Measurements from ENCODE around the gene GBP6. TPM values are rescaled to one million over a fixed set of nuclear protein-coding genes. Genes with fewer than 3 reads are reported as not detected.
"Not testable (repeated sequence)": the region's sequence is repeated elsewhere in the genome, so short reads cannot be mapped to it uniquely, and the experiment has no call there.

The GBP6 gene, protein sequence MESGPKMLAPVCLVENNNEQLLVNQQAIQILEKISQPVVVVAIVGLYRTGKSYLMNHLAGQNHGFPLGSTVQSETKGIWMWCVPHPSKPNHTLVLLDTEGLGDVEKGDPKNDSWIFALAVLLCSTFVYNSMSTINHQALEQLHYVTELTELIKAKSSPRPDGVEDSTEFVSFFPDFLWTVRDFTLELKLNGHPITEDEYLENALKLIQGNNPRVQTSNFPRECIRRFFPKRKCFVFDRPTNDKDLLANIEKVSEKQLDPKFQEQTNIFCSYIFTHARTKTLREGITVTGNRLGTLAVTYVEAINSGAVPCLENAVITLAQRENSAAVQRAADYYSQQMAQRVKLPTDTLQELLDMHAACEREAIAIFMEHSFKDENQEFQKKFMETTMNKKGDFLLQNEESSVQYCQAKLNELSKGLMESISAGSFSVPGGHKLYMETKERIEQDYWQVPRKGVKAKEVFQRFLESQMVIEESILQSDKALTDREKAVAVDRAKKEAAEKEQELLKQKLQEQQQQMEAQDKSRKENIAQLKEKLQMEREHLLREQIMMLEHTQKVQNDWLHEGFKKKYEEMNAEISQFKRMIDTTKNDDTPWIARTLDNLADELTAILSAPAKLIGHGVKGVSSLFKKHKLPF
- not detected in 2 replicates for total RNA-seq (2012; rRNA removed)

DNA sequence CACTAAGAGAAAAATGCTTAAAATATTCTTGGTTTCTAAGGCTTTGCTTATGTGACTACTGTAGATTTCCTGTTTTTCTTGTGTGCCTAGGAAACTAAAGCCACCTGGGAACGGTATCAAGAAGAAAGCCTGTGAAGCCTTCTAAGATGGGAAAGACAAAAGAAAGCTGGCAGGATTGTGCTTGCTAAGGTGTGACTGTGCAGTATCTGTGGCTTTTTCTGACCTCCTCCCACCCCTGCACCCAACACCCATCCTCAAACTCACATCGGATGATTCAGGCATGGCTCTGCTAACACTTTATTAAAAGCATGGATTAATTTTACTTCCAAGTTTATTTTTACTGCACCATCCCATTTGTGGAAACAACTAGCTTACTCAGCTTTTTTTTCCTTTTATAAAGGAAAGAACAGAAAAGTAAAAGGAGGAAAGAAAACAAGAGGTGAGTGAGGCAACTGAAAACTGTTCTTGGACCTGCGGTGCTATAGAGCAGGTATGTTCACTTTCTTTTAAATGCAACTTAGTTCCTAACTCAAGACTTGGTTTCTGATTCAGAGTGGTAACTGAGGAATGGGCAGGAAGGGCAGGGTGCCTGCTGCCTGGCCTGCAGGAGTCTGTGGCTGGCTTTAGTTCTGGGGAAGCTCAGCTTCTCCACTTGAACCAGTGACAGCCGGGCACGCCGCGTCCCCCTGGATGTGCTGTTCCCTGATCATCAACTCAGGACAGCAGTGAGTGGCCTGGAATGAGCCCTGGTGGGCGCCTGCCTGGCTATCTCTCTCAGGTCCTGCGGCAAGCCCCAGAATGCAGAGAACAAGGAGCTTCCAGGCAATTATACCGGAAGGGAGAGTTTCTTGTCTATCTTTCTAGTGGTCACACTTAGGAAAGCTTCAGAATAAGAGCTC is at the start of gene GBP6:
Gene GBP6 (plus strand): TSS at position 422 of the 899 bp plus-strand sequence. CDS start 4,493 bp downstream, outside the sequence.
- H3K36me3 ChIP-seq (ENCODE audit: insufficient read depth, low read length), result no peaks in the 10 kb centered on the region
- H3K4me3 ChIP-seq (ENCODE audit: low read length), result no peak within 1 kb of the TSS
- no peaks in the 10 kb centered on the region for H3K9me3 ChIP-seq (replicated peaks; ENCODE audit: low read length)
- H3K27me3 ChIP-seq (ENCODE audit: control insufficient read depth, insufficient read depth, low read length), result peaks cover 5% of the 10 kb centered on the region
- no peak within 1 kb of the TSS for H3K9ac ChIP-seq (ENCODE audit: low read depth, low read length)
- H3K4me2 ChIP-seq (ENCODE audit: low read length), result no peak within 1 kb of the TSS
- no peaks in the 10 kb centered on the region for H3K4me1 ChIP-seq (ENCODE audit: control insufficient read depth, insufficient read depth, low read length)

DNA sequence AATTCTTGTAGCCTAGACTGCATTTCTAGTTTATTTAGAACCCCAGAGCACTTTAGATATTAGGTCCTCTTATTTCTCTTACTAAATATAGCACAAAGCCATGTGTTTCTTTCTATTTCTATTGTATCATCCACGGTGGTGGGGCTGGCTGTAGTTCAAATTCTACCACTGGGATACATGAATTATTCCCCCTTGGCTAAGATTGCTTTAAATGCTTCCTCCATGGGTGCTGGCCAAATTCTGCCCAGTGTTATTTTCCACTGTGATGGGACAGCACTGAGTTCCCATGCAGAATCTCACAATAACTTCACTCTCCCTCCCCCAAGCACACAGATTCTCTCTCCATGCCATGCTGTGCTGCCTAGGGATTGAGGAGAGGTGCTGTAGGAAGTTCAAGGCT is 41.5 kb upstream of the GBP6 start:
- no peak overlapping the region for H3K4me3 ChIP-seq (ENCODE audit: low read length)
- H3K36me3 ChIP-seq (ENCODE audit: insufficient read depth, low read length), result no peaks in the 10 kb centered on the region
- H3K27me3 ChIP-seq (ENCODE audit: control insufficient read depth, insufficient read depth, low read length), result peaks cover 3% of the 10 kb centered on the region
- no peak overlapping the region for H3K4me2 ChIP-seq (ENCODE audit: low read length)
- no peaks in the 10 kb centered on the region for H3K9me3 ChIP-seq (replicated peaks; ENCODE audit: low read length)
- no peaks in the 10 kb centered on the region for H3K4me1 ChIP-seq (ENCODE audit: control insufficient read depth, insufficient read depth, low read length)
- H3K9ac ChIP-seq (ENCODE audit: low read depth, low read length), result no peak overlapping the region

DNA sequence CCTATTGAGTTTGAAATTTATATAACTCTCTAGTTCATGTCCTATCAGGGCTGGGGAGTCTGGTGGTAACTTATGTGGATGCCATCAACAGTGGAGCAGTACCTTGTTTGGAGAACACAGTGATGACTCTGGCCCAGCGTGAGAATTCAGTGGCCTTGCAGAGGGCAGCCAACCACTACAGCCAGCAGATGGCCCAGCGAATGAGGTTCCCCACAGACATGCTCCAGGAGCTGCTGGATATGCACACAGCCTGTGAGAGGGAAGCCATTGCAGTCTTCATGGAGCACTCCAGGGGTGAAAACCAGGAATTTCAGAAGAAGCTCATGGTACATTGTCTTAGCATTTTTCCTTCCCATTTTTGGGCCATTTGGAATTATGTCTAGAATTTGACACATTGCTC is 32.0 kb upstream of the GBP6 start:
- Histone ChIP-seq H3K4me2 (ENCODE audit: low read length) (no peak overlapping the region), H3K4me1 (ENCODE audit: control insufficient read depth, insufficient read depth, low read length) (no peaks in the 10 kb centered on the region), H3K9me3 (replicated peaks; ENCODE audit: low read length) (no peaks in the 10 kb centered on the region), H3K9ac (ENCODE audit: low read depth, low read length) (no peak overlapping the region), H3K36me3 (ENCODE audit: insufficient read depth, low read length) (no peaks in the 10 kb centered on the region), H3K4me3 (ENCODE audit: low read length) (no peak overlapping the region), H3K27me3 (ENCODE audit: control insufficient read depth, insufficient read depth, low read length) (no peaks in the 10 kb centered on the region)

DNA sequence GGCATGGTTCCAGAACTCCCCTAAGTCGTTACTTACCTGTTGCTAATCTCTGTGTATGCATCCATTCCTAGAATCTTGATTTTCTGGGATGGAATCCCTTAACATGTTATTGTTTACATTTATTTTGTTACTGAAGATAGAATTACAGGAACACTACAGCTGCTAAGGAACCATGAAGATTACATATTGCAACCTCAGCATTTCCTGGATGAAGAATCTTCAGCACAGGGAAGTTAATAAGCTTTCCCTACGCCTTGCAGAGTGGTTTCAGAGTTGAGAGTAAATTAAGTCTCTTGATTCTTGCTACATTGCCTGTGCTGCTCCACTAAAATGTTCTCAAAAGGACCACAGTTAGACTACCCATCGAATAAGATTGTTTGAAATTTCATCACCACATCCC is 31.4 kb upstream of the GBP6 start:
- Histone ChIP-seq H3K4me2 (ENCODE audit: low read length) (no peak overlapping the region), H3K4me1 (ENCODE audit: control insufficient read depth, insufficient read depth, low read length) (no peaks in the 10 kb centered on the region), H3K36me3 (ENCODE audit: insufficient read depth, low read length) (no peaks in the 10 kb centered on the region)

DNA sequence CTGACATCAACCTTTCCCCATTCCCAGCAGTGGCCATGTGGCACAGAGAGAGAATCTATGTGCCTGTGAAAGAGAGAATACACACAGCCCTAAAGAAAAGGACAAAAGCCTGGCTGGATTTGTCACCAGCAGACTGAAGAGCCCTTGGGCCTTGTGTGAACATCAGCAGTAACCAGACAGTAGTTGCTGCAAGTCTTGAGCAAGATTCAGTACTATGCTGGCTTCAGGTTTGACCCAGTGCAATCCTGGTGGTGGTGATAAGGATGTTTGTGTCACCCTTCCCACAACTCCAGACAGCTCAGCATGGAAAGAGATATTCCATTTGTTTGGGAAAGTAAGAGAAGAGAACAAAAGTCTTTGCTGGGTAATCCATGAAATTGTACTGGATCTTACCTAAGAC is 28.4 kb upstream of the GBP6 start:
- no peaks in the 10 kb centered on the region for H3K9me3 ChIP-seq (replicated peaks; ENCODE audit: low read length)
- H3K4me3 ChIP-seq (ENCODE audit: low read length), result no peak overlapping the region

More for the DNA sequence above, 31.4 kb upstream of the GBP6 start:
- Histone ChIP-seq H3K9me3 (replicated peaks; ENCODE audit: low read length) (no peaks in the 10 kb centered on the region), H3K9ac (ENCODE audit: low read depth, low read length) (no peak overlapping the region), H3K4me3 (ENCODE audit: low read length) (no peak overlapping the region), H3K27me3 (ENCODE audit: control insufficient read depth, insufficient read depth, low read length) (no peaks in the 10 kb centered on the region)

DNA sequence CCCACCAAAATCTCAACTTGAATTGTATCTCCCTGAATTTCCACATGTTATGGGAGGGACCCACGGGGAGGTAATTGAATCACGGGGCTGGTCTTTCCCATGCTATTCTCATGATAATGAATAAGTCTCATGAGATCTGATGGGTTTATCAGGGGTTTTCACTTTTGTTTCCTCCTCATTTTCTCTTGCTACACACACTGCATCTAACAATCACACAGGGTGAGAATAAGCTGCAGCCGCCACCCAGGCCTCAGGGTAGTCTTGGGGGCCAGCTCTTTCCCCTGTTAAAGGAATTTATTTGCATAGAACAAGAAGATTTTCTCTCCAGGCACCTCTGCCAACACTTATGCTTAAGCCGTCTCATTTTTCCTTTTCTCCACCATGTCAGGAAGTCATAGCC is 26.0 kb upstream of the GBP6 start:
- Histone ChIP-seq H3K4me1 (ENCODE audit: control insufficient read depth, insufficient read depth, low read length) (no peaks in the 10 kb centered on the region), H3K9ac (ENCODE audit: low read depth, low read length) (no peak overlapping the region), H3K36me3 (ENCODE audit: insufficient read depth, low read length) (no peaks in the 10 kb centered on the region), H3K9me3 (replicated peaks; ENCODE audit: low read length) (no peaks in the 10 kb centered on the region), H3K27me3 (ENCODE audit: control insufficient read depth, insufficient read depth, low read length) (peaks cover 17% of the 10 kb centered on the region), H3K4me3 (ENCODE audit: low read length) (no peak overlapping the region), H3K4me2 (ENCODE audit: low read length) (no peak overlapping the region)

More for the DNA sequence above, 28.4 kb upstream of the GBP6 start:
- Histone ChIP-seq H3K36me3 (ENCODE audit: insufficient read depth, low read length) (no peaks in the 10 kb centered on the region), H3K4me2 (ENCODE audit: low read length) (no peak overlapping the region), H3K4me1 (ENCODE audit: control insufficient read depth, insufficient read depth, low read length) (no peaks in the 10 kb centered on the region), H3K9ac (ENCODE audit: low read depth, low read length) (no peak overlapping the region), H3K27me3 (ENCODE audit: control insufficient read depth, insufficient read depth, low read length) (peaks cover 14% of the 10 kb centered on the region)

DNA sequence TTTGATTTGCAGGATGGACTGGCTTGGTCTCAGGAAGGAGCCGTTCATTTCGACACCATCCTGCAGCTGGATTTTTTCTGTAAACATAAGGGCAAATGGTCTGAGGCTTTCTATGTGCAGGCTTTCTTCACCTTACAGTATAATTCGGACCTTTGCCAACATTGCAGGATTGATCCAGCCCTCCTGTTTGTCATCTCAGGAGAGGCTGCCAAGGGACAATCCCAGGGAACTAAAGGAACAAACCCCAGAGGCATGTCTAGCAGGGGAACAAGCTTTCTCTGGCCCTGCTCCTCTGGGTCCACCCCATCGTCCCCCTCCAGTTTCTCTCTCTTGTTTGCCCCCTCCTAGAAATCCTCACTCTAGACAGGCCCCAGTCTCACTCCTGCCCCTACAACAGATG is 24.8 kb upstream of the GBP6 start:
- Histone ChIP-seq H3K27me3 (ENCODE audit: control insufficient read depth, insufficient read depth, low read length) (peaks cover 17% of the 10 kb centered on the region), H3K4me1 (ENCODE audit: control insufficient read depth, insufficient read depth, low read length) (no peaks in the 10 kb centered on the region), H3K4me3 (ENCODE audit: low read length) (no peak overlapping the region), H3K9ac (ENCODE audit: low read depth, low read length) (no peak overlapping the region), H3K36me3 (ENCODE audit: insufficient read depth, low read length) (no peaks in the 10 kb centered on the region), H3K4me2 (ENCODE audit: low read length) (no peak overlapping the region), H3K9me3 (replicated peaks; ENCODE audit: low read length) (no peaks in the 10 kb centered on the region)

DNA sequence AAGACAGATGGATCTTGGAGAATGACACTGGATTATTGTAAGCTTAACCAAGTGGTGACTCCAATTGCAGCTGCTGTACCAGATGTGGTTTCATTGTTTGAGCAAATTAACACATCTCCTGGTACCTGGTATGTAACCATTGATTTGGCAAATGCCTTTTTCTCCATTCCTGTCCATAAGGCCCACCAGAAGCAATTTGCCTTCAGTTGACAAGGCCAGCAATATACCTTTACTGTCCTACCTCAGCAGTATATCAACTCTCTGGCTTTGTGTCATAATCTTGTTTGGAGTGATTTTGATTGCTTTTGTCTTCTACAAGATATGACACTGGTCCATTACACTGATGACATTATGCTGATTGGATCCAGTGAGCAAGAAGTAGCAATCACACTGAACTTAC is 18.4 kb upstream of the GBP6 start:
- not testable (repeated sequence) for H3K4me3 ChIP-seq (ENCODE audit: low read length); H3K4me1 ChIP-seq (ENCODE audit: control insufficient read depth, insufficient read depth, low read length); H3K36me3 ChIP-seq (ENCODE audit: insufficient read depth, low read length); H3K9ac ChIP-seq (ENCODE audit: low read depth, low read length); H3K4me2 ChIP-seq (ENCODE audit: low read length); H3K27me3 ChIP-seq (ENCODE audit: control insufficient read depth, insufficient read depth, low read length); H3K9me3 ChIP-seq (replicated peaks; ENCODE audit: low read length)

DNA sequence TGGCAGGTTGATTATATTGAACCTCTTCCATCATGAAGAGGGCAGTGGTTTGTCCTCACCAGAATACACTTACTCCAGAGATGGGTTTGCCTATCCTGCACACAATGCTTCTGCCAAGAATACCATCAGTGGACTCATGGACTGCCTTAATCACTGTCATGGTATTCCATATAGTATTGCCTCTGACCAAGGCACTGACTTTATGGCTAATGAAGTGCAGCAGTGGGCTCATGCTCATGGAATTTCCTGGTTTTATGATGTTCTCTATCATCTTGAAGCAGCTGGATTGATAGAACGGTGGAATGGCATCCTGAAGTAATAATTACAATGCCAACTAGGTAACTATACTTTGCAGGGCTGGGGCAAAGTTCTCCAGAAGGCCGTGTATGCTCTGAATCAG is 16.6 kb upstream of the GBP6 start:
- no peak overlapping the region for H3K4me3 ChIP-seq (ENCODE audit: low read length)
- no peak overlapping the region for H3K4me2 ChIP-seq (ENCODE audit: low read length)
- no peak overlapping the region for H3K9ac ChIP-seq (ENCODE audit: low read depth, low read length)
- no peaks in the 10 kb centered on the region for H3K4me1 ChIP-seq (ENCODE audit: control insufficient read depth, insufficient read depth, low read length)
- H3K36me3 ChIP-seq (ENCODE audit: insufficient read depth, low read length), result no peaks in the 10 kb centered on the region
- no peaks in the 10 kb centered on the region for H3K27me3 ChIP-seq (ENCODE audit: control insufficient read depth, insufficient read depth, low read length)
- no peaks in the 10 kb centered on the region for H3K9me3 ChIP-seq (replicated peaks; ENCODE audit: low read length)

DNA sequence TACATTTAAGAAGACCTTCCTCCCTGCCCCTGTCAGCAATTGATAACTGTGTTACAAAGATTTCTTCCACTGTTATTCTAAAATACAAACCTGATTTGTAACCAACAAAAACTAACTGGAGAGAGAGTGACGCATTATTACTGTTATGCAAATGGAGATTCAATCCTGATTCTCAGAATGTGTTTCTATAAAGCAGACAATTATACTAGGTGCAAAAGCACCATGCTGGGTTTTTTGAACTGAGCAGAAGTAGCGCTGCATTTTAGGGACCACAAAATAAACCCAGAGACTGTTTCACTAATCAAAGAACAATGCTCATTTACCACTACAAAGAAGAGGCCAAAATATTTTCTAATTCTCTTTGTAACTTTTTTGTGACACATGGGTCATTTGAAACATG is 13.6 kb upstream of the GBP6 start:
- Histone ChIP-seq H3K4me1 (ENCODE audit: control insufficient read depth, insufficient read depth, low read length) (no peaks in the 10 kb centered on the region), H3K27me3 (ENCODE audit: control insufficient read depth, insufficient read depth, low read length) (peaks cover 4% of the 10 kb centered on the region)

DNA sequence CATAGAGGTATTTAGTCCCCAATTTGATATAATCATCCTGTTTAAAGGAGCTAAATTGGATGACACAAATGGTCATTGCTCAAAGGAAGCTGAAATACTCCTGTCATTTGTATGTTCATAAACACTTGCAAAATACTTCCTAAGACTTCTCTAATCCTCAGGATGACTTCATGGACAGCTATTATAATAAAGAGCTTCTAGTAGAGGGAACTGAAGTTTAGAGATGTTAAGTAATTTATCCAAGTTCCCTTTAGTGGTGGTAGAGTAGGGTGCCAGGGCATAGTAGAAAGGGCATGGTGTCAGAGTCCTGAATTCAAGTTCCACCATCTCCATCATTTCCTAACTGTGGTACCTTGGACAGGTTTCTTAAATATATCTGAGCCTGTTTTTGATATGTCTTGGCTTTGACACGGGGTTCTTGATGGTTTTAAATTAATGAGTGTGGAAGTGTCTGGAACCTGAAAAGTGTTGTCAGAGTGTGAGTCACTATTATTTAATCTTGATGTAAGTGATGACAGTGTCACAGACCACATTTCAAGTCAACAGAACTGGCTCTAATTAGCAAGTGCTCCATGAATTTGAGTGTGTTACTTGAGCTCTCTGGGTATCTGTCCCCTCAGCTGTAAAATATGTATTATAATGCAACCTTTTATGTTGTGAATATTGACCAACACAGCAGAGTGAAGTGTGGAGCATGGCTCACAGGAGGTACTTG is 12.1 kb upstream of the GBP6 start:
- Histone ChIP-seq H3K9me3 (replicated peaks; ENCODE audit: low read length) (no peaks in the 10 kb centered on the region), H3K36me3 (ENCODE audit: insufficient read depth, low read length) (no peaks in the 10 kb centered on the region), H3K9ac (ENCODE audit: low read depth, low read length) (no peak overlapping the region), H3K27me3 (ENCODE audit: control insufficient read depth, insufficient read depth, low read length) (peaks cover 4% of the 10 kb centered on the region), H3K4me2 (ENCODE audit: low read length) (no peak overlapping the region), H3K4me3 (ENCODE audit: low read length) (no peak overlapping the region), H3K4me1 (ENCODE audit: control insufficient read depth, insufficient read depth, low read length) (no peaks in the 10 kb centered on the region)

More for the DNA sequence above, 13.6 kb upstream of the GBP6 start:
- Histone ChIP-seq H3K9me3 (replicated peaks; ENCODE audit: low read length) (no peaks in the 10 kb centered on the region), H3K9ac (ENCODE audit: low read depth, low read length) (no peak overlapping the region), H3K4me3 (ENCODE audit: low read length) (no peak overlapping the region), H3K36me3 (ENCODE audit: insufficient read depth, low read length) (no peaks in the 10 kb centered on the region), H3K4me2 (ENCODE audit: low read length) (no peak overlapping the region)
